OCI-LY3 (cell line): ENCODE measurements around the gene ALKBH2.

Source experiments
- H2AFZ ChIP-seq: fragments of 200-600, 300-600 bp; shearing (Covaris generic); 2 replicates; pipeline ENCODE4 v1.6.0; 2014; ENCODE audit warnings: antibody characterized with exemption, low read depth, low read length
- H3K27ac ChIP-seq: fragments of 200-600, 300-600 bp; sonication (generic); 2 replicates; pipeline ENCODE4 v1.5.1; 2014; ENCODE audit warnings: mild to moderate bottlenecking, low read length, moderate library complexity, mixed read lengths
- H3K27me3 ChIP-seq: fragments of 200-600, 300-600 bp; sonication (generic); 2 replicates; pipeline ENCODE4 v1.6.1; 2014; ENCODE audit warnings: low read depth, low read length, mixed read lengths
- H3K36me3 ChIP-seq: fragments of 200-600, 300-600 bp; sonication (generic); replicated peaks from 2 replicates; pipeline ENCODE3; 2014; ENCODE audit warnings: low read depth, low read length, mixed read lengths
- H3K4me1 ChIP-seq: fragments of 300-600, 200-600 bp; sonication (generic); 2 replicates; pipeline ENCODE4 v1.6.1; 2014; ENCODE audit warnings: low read length, mixed read lengths
- H3K4me2 ChIP-seq: fragments of 200-600, 300-600 bp; sonication (generic); 2 replicates; pipeline ENCODE4 v1.6.1; 2014; ENCODE audit warnings: low read length, mixed read lengths
- H3K4me3 ChIP-seq: fragments of 300-600, 200-600 bp; sonication (generic); 2 replicates; pipeline ENCODE4 v1.5.1; 2014; ENCODE audit warnings: antibody characterized with exemption, mild to moderate bottlenecking, low read length, moderate library complexity
- H3K79me2 ChIP-seq: fragments of 300-600, 200-600 bp; shearing (Covaris generic); 2 replicates; pipeline ENCODE4 v1.6.1; 2014; ENCODE audit warnings: mild to moderate bottlenecking, low read length, mixed read lengths
- H3K9ac ChIP-seq: fragments of 300-600, 200-600 bp; shearing (Covaris generic); 2 replicates; pipeline ENCODE4 v1.6.0; 2014; ENCODE audit warnings: mild to moderate bottlenecking, low read length, moderate library complexity
- H3K9me3 ChIP-seq: fragments of 200-600, 300-600 bp; shearing (Covaris generic); 2 replicates; pipeline ENCODE4 v1.6.1; 2014; ENCODE audit warnings: low read length, mixed read lengths; ENCODE audit not compliant: insufficient read depth
- H4K20me1 ChIP-seq: fragments of 200-600, 300-600 bp; sonication (generic); 2 replicates; pipeline ENCODE4 v1.6.1; 2016; ENCODE audit warnings: low read length, mixed read lengths; ENCODE audit not compliant: insufficient read depth
- CTCF ChIP-seq: fragments of 200-600, 300-600 bp; sonication (generic); IDR thresholded peaks from 2 replicates; pipeline ENCODE4 v1.5.1; 2014; ENCODE audit warnings: antibody characterized with exemption, low read length, low read depth
- EZH2phosphoT487 ChIP-seq: fragments of 200-600 bp; shearing (Covaris generic); IDR thresholded peaks from 2 replicates; pipeline ENCODE4 v1.6.1; 2018; ENCODE audit warnings: antibody characterized with exemption, mixed run types, low read depth

The ALKBH2 gene

GRCh38 chr12:109092497-109093021 is 713 bp downstream of the ALKBH2 start:
- Histone ChIP-seq H3K4me1 (peaks cover 24% of the 10 kb centered on the region), H3K4me3 (peak overlapping the region; percentile 86), H4K20me1 (no peaks in the 10 kb centered on the region), H3K27ac (peak overlapping the region; percentile 23; the same call in 1 of the 2 replicates), H3K9ac (peak overlapping the region; percentile 86), H3K4me2 (peak overlapping the region; percentile 95), H3K79me2 (peaks cover 36% of the 10 kb centered on the region), H3K36me3 (peaks cover 27% of the 10 kb centered on the region), H3K27me3 (no peaks in the 10 kb centered on the region), H3K9me3 (no peaks in the 10 kb centered on the region), H2AFZ (peak overlapping the region; percentile 70; the same call in 1 of the 2 replicates)
- no peak for TF ChIP-seq CTCF
- no peak for TF ChIP-seq EZH2phosphoT487

GRCh38 chr12:109089683-109090082 is 3.6 kb downstream of the ALKBH2 start:
- Histone ChIP-seq H3K27ac (no peak overlapping the region), H3K79me2 (peaks cover 36% of the 10 kb centered on the region), H3K4me2 (no peak overlapping the region), H3K9ac (no peak overlapping the region), H3K9me3 (no peaks in the 10 kb centered on the region), H2AFZ (no peak overlapping the region), H3K4me1 (peaks cover 15% of the 10 kb centered on the region), H3K4me3 (no peak overlapping the region), H3K27me3 (no peaks in the 10 kb centered on the region), H3K36me3 (peaks cover 48% of the 10 kb centered on the region), H4K20me1 (no peaks in the 10 kb centered on the region)
- TF ChIP-seq EZH2phosphoT487 (no peak), CTCF (no peak)

- Histone ChIP-seq H3K9me3 (no peaks in the 10 kb centered on the region), H3K9ac (no peak overlapping the region), H3K4me1 (peaks cover 14% of the 10 kb centered on the region), H2AFZ (no peak overlapping the region), H3K4me3 (no peak overlapping the region), H4K20me1 (no peaks in the 10 kb centered on the region), H3K27ac (no peak overlapping the region), H3K36me3 (peaks cover 48% of the 10 kb centered on the region), H3K27me3 (no peaks in the 10 kb centered on the region), H3K79me2 (peaks cover 36% of the 10 kb centered on the region), H3K4me2 (no peak overlapping the region)
- TF ChIP-seq EZH2phosphoT487 (no peak), CTCF (no peak)
Observed at GRCh38 chr12:109088818-109089217, 4.5 kb downstream of the ALKBH2 start.

GRCh38 chr12:109087250-109087649 is 6.0 kb downstream of the ALKBH2 start:
- Histone ChIP-seq H3K27me3 (no peaks in the 10 kb centered on the region), H3K79me2 (peaks cover 25% of the 10 kb centered on the region), H2AFZ (no peak overlapping the region), H3K4me3 (no peak overlapping the region), H3K27ac (no peak overlapping the region), H4K20me1 (no peaks in the 10 kb centered on the region), H3K4me2 (no peak overlapping the region), H3K36me3 (peaks cover 51% of the 10 kb centered on the region), H3K4me1 (peaks cover 6% of the 10 kb centered on the region), H3K9ac (no peak overlapping the region), H3K9me3 (no peaks in the 10 kb centered on the region)
- TF ChIP-seq EZH2phosphoT487 (no peak), CTCF (no peak)
